ENCODE results near the gene KLHL3. TPM values are rescaled to one million over a fixed set of nuclear protein-coding genes. Genes with fewer than 3 reads are reported as not detected.

KLHL3 gene
- total RNA-seq, 4 donors from 2014 or later, result 1.2 to 29.1 (median 3.4) TPM

- peak in 1 of 2 donors; percentile 74 for DNase-seq (ENCODE audit: low spot score in 2 of 2)
- H3K27me3 ChIP-seq, result no peaks in the 10 kb centered on the region
- no peak for TF ChIP-seq POLR2A (IDR thresholded peaks at IDR 0.05)
- no peak for TF ChIP-seq POLR2AphosphoS5 (IDR thresholded peaks at IDR 0.05)
- no peak for TF ChIP-seq EP300 (IDR thresholded peaks at IDR 0.05)
- TF ChIP-seq, protein P1, sequence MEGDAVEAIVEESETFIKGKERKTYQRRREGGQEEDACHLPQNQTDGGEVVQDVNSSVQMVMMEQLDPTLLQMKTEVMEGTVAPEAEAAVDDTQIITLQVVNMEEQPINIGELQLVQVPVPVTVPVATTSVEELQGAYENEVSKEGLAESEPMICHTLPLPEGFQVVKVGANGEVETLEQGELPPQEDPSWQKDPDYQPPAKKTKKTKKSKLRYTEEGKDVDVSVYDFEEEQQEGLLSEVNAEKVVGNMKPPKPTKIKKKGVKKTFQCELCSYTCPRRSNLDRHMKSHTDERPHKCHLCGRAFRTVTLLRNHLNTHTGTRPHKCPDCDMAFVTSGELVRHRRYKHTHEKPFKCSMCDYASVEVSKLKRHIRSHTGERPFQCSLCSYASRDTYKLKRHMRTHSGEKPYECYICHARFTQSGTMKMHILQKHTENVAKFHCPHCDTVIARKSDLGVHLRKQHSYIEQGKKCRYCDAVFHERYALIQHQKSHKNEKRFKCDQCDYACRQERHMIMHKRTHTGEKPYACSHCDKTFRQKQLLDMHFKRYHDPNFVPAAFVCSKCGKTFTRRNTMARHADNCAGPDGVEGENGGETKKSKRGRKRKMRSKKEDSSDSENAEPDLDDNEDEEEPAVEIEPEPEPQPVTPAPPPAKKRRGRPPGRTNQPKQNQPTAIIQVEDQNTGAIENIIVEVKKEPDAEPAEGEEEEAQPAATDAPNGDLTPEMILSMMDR (IDR thresholded peaks at IDR 0.05), result no peak
- no peaks in the 10 kb centered on the region for H3K36me3 ChIP-seq
- no peaks in the 10 kb centered on the region for H3K9me3 ChIP-seq
- H3K4me3 ChIP-seq, result no peak overlapping the region
- no peak overlapping the region for H3K27ac ChIP-seq
- WGBS, result 64% methylated on average over 12 of the region's 12 CpGs
- peaks cover 24% of the 10 kb centered on the region for H3K4me1 ChIP-seq
Measured at GRCh38 chr5:137619191-137619870, 116.6 kb downstream of the KLHL3 start.

DNA sequence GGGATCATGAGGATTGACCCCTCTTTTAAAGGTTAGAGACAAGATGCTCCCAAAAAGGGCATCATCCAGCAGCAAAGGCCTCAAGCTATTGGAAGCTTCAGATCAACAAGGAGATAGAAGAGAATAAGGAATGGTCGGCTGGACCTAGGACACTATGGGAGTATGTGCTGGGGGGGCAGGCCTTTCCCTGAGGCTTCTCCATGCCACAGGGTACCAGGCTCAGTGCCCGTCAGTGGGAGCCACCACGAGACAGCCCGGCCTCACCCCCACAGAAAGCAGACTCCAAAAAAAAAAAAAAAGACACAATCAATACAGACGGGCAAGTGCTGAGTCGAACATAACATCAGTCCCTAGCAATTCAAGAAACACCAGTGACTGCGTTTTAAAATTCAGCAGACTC is 117.4 kb downstream of the KLHL3 start:
- no peak for DNase-seq (ENCODE audit: low spot score in 2 of 2)
- TF ChIP-seq POLR2A (IDR thresholded peaks at IDR 0.05), result no peak
- no peak for TF ChIP-seq EP300 (IDR thresholded peaks at IDR 0.05)
- TF ChIP-seq, protein P1 (IDR thresholded peaks at IDR 0.05), result no peak
- no peak for TF ChIP-seq POLR2AphosphoS5 (IDR thresholded peaks at IDR 0.05)
- no peaks in the 10 kb centered on the region for H3K27me3 ChIP-seq
- H3K27ac ChIP-seq, result no peak overlapping the region
- H3K4me1 ChIP-seq, result peaks cover 23% of the 10 kb centered on the region
- H3K36me3 ChIP-seq, result no peaks in the 10 kb centered on the region
- H3K9me3 ChIP-seq, result no peaks in the 10 kb centered on the region
- 76% methylated on average over 7 of the region's 7 CpGs for WGBS
- H3K4me3 ChIP-seq, result no peak overlapping the region

DNA sequence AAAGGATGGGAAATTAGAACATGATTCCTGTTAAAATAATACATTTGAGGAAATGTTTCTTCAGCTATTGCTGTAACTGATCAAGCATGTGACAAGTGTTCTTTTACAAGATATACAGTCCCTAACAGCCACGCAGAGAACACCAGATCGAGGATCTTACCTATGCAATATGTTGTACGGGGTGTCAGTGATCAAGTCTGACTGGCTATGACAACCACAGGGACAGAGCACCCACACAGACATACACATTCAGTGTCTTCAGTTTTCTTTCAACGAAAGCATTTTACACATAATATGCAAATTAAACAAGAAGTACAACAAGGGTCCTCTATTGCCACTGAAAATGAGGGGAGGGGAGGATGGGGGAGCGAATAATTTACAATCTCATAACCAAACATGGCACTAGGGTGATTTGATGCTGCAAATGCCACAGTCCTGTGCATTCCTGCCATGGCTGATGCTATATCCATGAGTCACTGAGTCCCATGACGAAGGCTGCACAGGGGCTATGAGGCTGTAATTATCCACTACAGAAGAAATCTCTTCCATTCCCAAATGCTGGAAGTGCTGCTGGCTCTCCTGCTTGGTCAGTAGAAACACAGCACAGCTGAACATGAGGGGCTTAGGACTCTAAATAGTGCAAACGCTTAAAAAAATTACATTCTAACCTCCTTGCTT is 118.2 kb downstream of the KLHL3 start:
- DNase-seq (ENCODE audit: low spot score in 2 of 2), result no peak
- no peak for TF ChIP-seq EP300 (IDR thresholded peaks at IDR 0.05)
- Histone ChIP-seq H3K9me3 (no peaks in the 10 kb centered on the region), H3K27me3 (no peaks in the 10 kb centered on the region), H3K27ac (no peak overlapping the region), H3K4me3 (no peak overlapping the region), H3K4me1 (peaks cover 15% of the 10 kb centered on the region), H3K36me3 (no peaks in the 10 kb centered on the region)
- 92% methylated on average over 7 of the region's 7 CpGs for WGBS

DNA sequence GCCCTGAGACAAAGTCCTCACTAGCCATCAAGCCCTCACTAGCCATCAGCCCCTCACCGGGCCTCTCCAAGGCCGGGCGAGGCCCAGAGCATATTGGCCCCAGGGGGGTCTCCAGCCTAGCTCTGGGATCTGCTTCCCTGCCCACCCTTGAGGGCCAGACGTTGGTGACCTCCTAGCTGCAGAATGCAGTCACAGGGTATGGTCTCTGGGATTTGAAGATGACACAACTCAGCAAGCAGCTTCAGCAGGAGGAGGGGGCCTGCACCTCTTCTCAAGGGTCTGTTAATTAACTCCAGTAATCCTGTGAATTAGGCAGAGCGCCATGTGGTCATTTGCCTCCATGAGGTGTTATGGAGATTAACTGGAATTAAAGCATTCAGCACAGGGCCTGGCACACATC is 119.8 kb downstream of the KLHL3 start:
- no peak for DNase-seq (ENCODE audit: low spot score in 2 of 2)
- 86% methylated on average over 5 of the region's 5 CpGs for WGBS
- Histone ChIP-seq H3K4me1 (peaks cover 4% of the 10 kb centered on the region), H3K27me3 (no peaks in the 10 kb centered on the region), H3K9me3 (no peaks in the 10 kb centered on the region), H3K36me3 (no peaks in the 10 kb centered on the region), H3K27ac (no peak overlapping the region), H3K4me3 (no peak overlapping the region)
- no peak for TF ChIP-seq POLR2AphosphoS5 (IDR thresholded peaks at IDR 0.05)
- TF ChIP-seq, protein P1 (IDR thresholded peaks at IDR 0.05), result no peak
- no peak for TF ChIP-seq EP300 (IDR thresholded peaks at IDR 0.05)
- no peak for TF ChIP-seq POLR2A (IDR thresholded peaks at IDR 0.05)

GRCh38 chr5:137615171-137615775 is 120.6 kb downstream of the KLHL3 start:
- no peaks in the 10 kb centered on the region for H3K27me3 ChIP-seq

More at GRCh38 chr5:137615171-137615775, 120.6 kb downstream of the KLHL3 start:
- H3K4me3 ChIP-seq, result no peak overlapping the region
- DNase-seq (ENCODE audit: low spot score in 2 of 2), result no peak
- WGBS, result 80% methylated on average over 1 of the region's 5 CpGs
- peaks cover 4% of the 10 kb centered on the region for H3K4me1 ChIP-seq
- H3K36me3 ChIP-seq, result no peaks in the 10 kb centered on the region
- TF ChIP-seq, protein P1 (IDR thresholded peaks at IDR 0.05), result no peak
- TF ChIP-seq EP300 (IDR thresholded peaks at IDR 0.05), result no peak
- TF ChIP-seq POLR2A (IDR thresholded peaks at IDR 0.05), result no peak
- TF ChIP-seq POLR2AphosphoS5 (IDR thresholded peaks at IDR 0.05), result no peak
- H3K9me3 ChIP-seq, result no peaks in the 10 kb centered on the region
- H3K27ac ChIP-seq, result no peak overlapping the region

Measured in suprapubic skin (tissue), 4 donors.